Superior temporal gyrus (tissue), 1 donor: Measurements from ENCODE around the gene PVR.
"Not testable (repeated sequence)": the region's sequence is repeated elsewhere in the genome, so short reads cannot be mapped to it uniquely, and the experiment has no call there.

Experiments
- DNase-seq: peaks from one replicate; pipeline ENCODE4 v3.0.0-alpha.2; 2016; ENCODE audit errors: extremely low spot score

PVR gene

DNA sequence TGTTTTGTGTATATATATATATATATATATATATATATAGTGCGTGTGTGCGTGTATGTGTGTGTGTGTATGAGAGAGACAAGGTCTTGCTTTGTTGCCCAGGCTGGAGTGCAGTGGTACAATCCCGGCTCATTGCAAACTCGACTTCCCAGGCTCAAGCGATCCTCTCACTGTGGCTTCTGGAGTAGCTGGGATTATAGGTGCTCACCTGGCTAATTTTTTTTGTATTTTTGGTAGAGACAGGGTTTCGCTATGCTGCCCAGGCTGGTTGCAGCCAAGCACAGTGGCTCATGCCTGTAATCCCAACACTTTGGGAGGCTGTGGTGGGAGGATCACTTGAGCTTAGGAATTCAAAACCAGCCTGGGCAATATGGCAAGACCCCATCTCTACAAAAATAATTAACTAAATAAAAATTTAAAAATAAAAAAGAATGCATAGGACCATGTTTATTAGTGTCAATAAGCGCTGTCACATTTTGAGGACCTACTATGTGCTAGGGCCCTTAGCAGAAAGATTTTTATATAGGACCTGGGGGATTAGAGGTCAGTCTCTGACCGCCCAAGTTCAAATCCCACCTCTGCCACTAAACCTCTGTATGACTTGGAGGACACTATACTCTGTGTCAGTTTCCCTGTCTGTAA, 1.8 kb downstream of the PVR start:
- DNase-seq, result no peak

- no peak for DNase-seq
Measured at GRCh38 chr19:44646049-44646416, 2.3 kb downstream of the PVR start.

DNA sequence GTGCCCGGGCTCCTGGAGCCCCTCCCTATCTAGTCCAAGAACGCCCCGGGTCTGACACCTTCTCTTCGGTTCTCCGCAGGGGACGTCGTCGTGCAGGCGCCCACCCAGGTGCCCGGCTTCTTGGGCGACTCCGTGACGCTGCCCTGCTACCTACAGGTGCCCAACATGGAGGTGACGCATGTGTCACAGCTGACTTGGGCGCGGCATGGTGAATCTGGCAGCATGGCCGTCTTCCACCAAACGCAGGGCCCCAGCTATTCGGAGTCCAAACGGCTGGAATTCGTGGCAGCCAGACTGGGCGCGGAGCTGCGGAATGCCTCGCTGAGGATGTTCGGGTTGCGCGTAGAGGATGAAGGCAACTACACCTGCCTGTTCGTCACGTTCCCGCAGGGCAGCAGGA, 3.4 kb downstream of the PVR start:
- no peak for DNase-seq

DNA sequence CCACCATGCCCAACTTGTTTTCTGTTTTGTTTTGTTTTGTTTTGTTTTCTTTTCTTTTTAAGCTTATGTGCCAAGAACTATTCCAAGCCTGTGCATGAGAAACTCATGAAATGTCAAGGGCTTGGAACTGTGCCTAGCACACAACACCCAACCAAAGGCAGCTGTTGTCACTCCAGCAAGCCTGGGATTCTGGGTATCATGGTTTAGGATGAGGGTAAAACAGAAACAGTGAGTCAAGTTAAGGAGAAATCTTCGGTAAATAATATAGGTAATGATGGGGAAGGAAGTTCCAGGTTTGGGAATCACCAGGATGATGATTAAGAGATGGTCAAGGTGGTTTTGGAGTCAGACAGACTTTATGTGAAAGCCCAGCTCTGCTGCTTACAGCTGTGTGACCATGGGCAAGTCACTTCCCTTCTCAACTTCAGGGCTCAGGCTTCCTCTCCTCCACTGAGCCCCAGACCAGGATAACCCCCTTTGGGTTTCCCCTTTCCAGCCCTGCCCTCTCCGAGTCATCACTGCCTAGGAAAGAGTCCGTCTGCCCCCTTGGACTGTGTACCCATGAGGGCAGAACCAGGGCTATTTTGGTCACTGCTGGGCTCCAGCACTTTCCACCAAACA, 5.0 kb downstream of the PVR start:
- DNase-seq, result no peak

- DNase-seq, result no peak
Measured at GRCh38 chr19:44649578-44650145, 6.0 kb downstream of the PVR start.

DNA sequence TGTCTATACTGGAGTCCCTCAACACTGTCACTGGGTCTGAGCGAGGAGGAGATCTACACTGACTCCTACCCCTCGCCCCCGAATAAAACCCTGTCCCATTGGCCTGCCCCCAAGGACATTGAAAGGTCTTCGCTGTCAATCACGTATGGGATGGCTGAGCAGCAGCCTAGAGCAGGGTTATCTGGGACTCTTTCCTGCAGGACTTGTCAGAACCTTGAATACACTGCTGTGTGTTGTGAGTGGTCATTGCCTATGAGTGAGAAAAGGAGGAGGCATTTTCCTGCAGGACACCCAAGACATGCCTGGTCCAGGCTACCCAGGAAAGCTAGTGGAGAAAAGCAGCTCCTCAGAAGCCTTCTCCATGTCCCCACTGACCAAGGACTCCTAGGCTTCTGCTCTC, 9.6 kb downstream of the PVR start:
- no peak for DNase-seq

- no peak for DNase-seq
Measured at GRCh38 chr19:44653977-44654774, 10.5 kb downstream of the PVR start.

- peak; percentile 45 for DNase-seq
Measured at GRCh38 chr19:44657211-44657921, 13.7 kb downstream of the PVR start.

GRCh38 chr19:44658069-44658733, 14.5 kb downstream of the PVR start:
- DNase-seq, result no peak

DNA sequence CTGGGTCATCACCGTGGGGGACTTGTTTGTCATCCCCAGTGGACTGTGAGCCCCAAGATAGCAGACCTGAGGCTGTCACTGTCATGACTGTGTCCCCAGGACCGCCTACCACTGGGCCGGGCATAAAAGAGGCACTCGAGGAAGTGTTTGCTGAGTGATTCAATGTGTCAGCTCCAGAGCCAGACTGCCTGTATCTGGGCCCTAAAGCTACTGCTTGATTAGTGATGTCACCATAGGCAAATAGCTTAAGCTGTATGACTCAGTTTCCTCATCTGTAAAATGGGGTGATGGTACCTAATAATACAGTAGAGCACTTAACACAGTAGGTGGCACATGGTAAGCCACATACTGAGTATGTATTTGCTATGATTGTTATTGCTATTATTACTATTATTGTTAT, 16.4 kb downstream of the PVR start:
- no peak for DNase-seq

DNA sequence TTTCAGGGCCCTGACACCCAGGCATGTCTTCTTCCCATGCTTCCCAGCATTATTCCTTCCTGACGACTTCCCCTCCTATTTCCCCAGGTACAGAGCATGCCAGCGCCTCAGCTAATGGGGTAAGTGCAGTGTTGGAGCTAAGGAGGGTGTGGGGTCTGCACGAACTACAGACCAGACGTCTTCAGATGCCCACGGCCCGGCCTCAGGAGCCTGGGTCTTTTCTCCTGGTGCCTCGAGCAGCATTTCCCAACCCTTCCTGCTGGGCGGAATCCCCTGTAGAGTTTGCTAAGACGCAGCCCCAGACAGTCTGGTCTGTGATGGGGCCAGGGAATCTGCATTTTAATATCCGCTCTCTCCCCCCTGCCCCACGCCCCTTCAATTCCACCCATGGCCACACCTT, 17.5 kb downstream of the PVR start:
- DNase-seq, result no peak

DNA sequence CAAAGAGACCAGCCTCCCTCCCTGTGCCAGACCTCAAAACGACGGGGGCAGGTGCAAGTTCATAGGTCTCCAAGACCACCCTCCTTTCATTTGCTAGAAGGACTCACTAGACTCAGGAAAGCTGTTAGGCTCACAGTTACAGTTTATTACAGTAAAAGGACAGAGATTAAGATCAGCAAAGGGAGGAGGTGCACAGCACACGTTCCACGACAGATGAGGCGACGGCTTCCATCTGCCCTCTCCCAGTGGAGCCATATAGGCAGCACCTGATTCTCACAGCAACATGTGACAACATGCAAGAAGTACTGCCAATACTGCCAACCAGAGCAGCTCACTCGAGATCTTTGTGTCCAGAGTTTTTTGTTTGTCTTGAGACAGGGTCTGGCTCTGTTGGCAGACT, 18.2 kb downstream of the PVR start:
- no peak for DNase-seq

DNA sequence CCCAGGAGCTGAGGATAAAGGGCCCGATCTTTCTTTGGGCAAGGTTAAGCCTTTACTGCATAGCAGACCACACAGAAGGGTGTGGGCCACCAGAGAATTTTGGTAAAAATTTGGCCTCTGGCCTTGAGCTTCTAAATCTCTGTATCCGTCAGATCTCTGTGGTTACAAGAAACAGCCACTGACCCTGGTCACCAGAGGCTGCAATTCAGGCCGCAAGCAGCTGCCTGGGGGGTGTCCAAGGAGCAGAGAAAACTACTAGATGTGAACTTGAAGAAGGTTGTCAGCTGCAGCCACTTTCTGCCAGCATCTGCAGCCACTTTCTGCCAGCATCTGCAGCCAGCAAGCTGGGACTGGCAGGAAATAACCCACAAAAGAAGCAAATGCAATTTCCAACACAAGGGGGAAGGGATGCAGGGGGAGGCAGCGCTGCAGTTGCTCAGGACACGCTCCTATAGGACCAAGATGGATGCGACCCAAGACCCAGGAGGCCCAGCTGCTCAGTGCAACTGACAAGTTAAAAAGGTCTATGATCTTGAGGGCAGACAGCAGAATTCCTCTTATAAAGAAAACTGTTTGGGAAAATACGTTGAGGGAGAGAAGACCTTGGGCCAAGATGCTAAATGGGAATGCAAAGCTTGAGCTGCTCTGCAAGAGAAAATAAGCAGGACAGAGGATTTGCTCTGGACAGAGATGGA, 19.1 kb downstream of the PVR start:
- DNase-seq, result no peak

- no peak for DNase-seq
Measured at GRCh38 chr19:44663996-44664395, 20.3 kb downstream of the PVR start.

- no peak for DNase-seq
Measured at GRCh38 chr19:44664976-44665375, 21.3 kb downstream of the PVR start.

DNA sequence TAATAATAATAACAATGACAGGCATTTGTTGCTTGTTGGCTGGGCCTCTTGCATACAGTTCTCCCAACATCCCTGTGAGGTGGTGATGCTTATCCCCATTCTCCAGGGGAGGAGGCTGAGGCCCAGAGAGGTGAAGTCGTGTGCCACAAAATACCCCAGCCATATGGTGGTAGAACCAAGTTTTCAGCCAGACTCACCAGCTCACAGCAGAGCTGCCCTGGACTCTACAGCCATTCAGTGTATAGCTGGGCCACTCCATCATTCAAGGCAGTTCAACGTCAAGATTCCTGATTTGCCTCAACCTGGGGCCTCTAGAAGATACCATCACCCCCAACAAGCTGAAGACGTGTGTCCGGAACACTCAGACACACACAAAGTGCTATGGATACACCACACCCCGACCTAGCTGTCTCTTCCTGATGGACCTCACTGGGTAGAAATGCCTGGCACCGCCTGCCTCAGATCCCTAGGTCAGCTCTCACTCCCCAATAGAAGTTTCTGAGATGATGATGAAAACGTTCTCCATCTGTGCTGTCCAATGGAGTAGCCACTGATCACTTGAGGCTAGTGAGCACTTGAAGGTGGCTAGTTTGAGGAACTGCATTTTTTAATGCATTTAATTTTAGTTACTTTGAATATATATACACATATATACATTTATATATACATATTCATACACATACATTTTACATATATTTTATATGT, 23.3 kb downstream of the PVR start:
- DNase-seq, result no peak

DNA sequence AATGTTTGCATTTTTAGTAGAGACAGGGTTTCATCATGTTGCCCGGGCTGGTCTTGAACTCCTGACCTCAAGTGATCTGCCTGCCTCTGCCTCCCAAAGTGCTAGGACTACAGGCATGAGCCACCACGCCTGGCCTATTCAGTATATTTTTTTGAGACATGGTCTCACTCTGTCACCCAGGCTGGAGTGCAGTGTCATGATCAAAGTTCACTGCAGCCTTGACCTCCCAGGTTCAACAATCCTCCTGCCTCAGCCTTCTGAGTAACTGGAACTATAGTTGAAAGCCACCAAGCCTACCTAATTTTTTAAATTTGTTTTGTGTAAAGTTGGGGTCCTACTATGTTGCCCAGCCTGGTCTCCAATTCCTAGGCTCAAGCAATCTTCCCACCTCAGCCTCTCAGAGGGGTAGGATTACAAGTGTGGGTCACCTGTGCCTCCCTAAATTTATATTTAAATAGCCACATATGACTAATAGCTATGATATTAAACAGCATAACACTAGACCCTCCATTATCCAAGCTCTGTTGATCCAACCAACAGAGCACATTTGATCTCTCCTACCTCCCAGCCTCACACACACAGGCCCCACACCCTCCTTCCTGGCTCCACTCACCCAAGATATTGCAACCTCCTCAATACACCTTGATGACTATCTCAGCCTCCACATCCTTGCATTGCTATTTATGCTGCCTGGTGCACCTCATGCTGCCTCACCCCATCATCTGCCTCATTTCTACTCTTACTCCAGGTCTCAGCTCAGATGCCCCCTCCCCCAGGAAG, 25.5 kb downstream of the PVR start:
- DNase-seq, result no peak

- DNase-seq, result not testable (repeated sequence)
Measured at GRCh38 chr19:44670027-44670426, 26.3 kb downstream of the PVR start.

- DNase-seq, result no peak
Measured at GRCh38 chr19:44671400-44671799, 27.7 kb downstream of the PVR start, which contains the start of gene CEACAM19. CEACAM19 (plus strand) TSS chr19:44671482; CDS start chr19:44671932, 450 bp downstream.
